ENCODE results near the gene SNX17. TPM values are rescaled to one million over a fixed set of nuclear protein-coding genes. Genes with fewer than 3 reads are reported as not detected.
A peak's percentile ranks its signal among the peaks of the same experiment; 100 is the strongest.
"Not testable (repeated sequence)": the region's sequence is repeated elsewhere in the genome, so short reads cannot be mapped to it uniquely, and the experiment has no call there.

The SNX17 gene
- polyA plus RNA-seq, 3 donors: 49.3 to 104 (median 101) TPM

- H3K27ac ChIP-seq (ENCODE audit: low read depth, low read length): no peak overlapping the region
- 86 to 94% (median 90%) methylated on average over 10 of the region's 10 CpGs for WGBS, 3 donors
Observed at GRCh38 chr2:27381577-27382181, 11.3 kb downstream of the SNX17 start.

GRCh38 chr2:27390822-27391679, 20.6 kb downstream of the SNX17 start:
- WGBS, 3 donors: 93 to 94% (median 93%) methylated on average over 9 of the region's 9 CpGs

GRCh38 chr2:27393225-27393624, 22.8 kb downstream of the SNX17 start:
- WGBS, 3 donors: 98 to 99% (median 99%) methylated on average over 33 of the region's 33 CpGs
- no peak overlapping the region for H3K27ac ChIP-seq (ENCODE audit: low read depth, low read length)

More at GRCh38 chr2:27390822-27391679, 20.6 kb downstream of the SNX17 start:
- H3K27ac ChIP-seq (ENCODE audit: low read depth, low read length): no peak overlapping the region

- H3K27ac ChIP-seq (ENCODE audit: low read depth, low read length): no peak overlapping the region
- 93 to 95% (median 95%) methylated on average over 5 of the region's 5 CpGs for WGBS, 3 donors
Observed at GRCh38 chr2:27398962-27399361, 28.5 kb downstream of the SNX17 start.

- H3K27ac ChIP-seq (ENCODE audit: low read depth, low read length): no peak overlapping the region
- WGBS, 3 donors: 95 to 100% (median 100%) methylated on average over 2 of the region's 2 CpGs
Observed at GRCh38 chr2:27400348-27401135, 30.1 kb downstream of the SNX17 start.

- 45 to 57% (median 50%) methylated on average over 16 of the region's 16 CpGs for WGBS, 3 donors
- H3K27ac ChIP-seq (ENCODE audit: low read depth, low read length): no peak overlapping the region
Observed at GRCh38 chr2:27407798-27408491, 37.5 kb downstream of the SNX17 start.

GRCh38 chr2:27408601-27409320, 38.3 kb downstream of the SNX17 start:
- 0% methylated on average over 32 to 33 of the region's 33 CpGs for WGBS, 3 donors
- peak overlapping the region; percentile 83 for H3K27ac ChIP-seq (ENCODE audit: low read depth, low read length)

- 1% methylated on average over 78 to 82 of the region's 82 CpGs for WGBS, 3 donors
Observed at GRCh38 chr2:27409321-27410073, 39.1 kb downstream of the SNX17 start, which contains the start of gene PPM1G. PPM1G (minus strand) TSS chr2:27409591; CDS start chr2:27409422, 169 bp downstream.

GRCh38 chr2:27412419-27413152, 42.2 kb downstream of the SNX17 start:
- 79 to 90% (median 88%) methylated on average over 9 of the region's 9 CpGs for WGBS, 3 donors
- H3K27ac ChIP-seq (ENCODE audit: low read depth, low read length): no peak overlapping the region

More at GRCh38 chr2:27409321-27410073, 39.1 kb downstream of the SNX17 start, which contains the start of gene PPM1G:
- peak within 1 kb of the TSS; percentile 83 for H3K27ac ChIP-seq (ENCODE audit: low read depth, low read length)

GRCh38 chr2:27416151-27416550, 45.7 kb downstream of the SNX17 start:
- no peak overlapping the region for H3K27ac ChIP-seq (ENCODE audit: low read depth, low read length)
- WGBS, 3 donors: 94 to 95% (median 94%) methylated on average over 6 of the region's 6 CpGs

- H3K27ac ChIP-seq (ENCODE audit: low read depth, low read length): no peak overlapping the region
Observed at GRCh38 chr2:27420996-27421395, 50.6 kb downstream of the SNX17 start.

GRCh38 chr2:27421660-27422250, 51.3 kb downstream of the SNX17 start:
- WGBS, 3 donors: 78 to 89% (median 87%) methylated on average over 4 of the region's 4 CpGs
- H3K27ac ChIP-seq (ENCODE audit: low read depth, low read length): no peak overlapping the region

- no peak overlapping the region for H3K27ac ChIP-seq (ENCODE audit: low read depth, low read length)
- 94 to 97% (median 96%) methylated on average over 3 of the region's 3 CpGs for WGBS, 3 donors
Observed at GRCh38 chr2:27422958-27423357, 52.5 kb downstream of the SNX17 start.

GRCh38 chr2:27425039-27425438, 54.6 kb downstream of the SNX17 start:
- H3K27ac ChIP-seq (ENCODE audit: low read depth, low read length): not testable (repeated sequence)
- WGBS, 3 donors: 69 to 94% (median 91%) methylated on average over 10 of the region's 10 CpGs
